HCT116 (cell line): ENCODE measurements around the gene ZNF214. TPM values are rescaled to one million over a fixed set of nuclear protein-coding genes. Genes with fewer than 3 reads are reported as not detected.

Experiments
- ATAC-seq: fragments of 200-7000 bp; cut with Tn5 transposase; 2 replicates; pipeline ENCODE4 v1.9.1; 2020; ENCODE audit warnings: mild to moderate bottlenecking, moderate library complexity
- BruUV-seq: library from RNA; stranded (reverse); fragments of 400-500 nt; replicated peaks from 2 replicates; lab custom pipeline; 2021; lab: Mats Ljungman, UMichigan
- CTCF ChIA-PET: fragments of 300-600 bp; sonication (Branson Sonifier 250); formaldehyde crosslinking; loops from one replicate; lab custom pipeline; 2021; ENCODE audit warnings: antibody characterized with exemption; lab: Charles Lee
- POLR2A ChIA-PET: fragments of 300-600, 350-600 bp; sonication (Branson Sonifier 250); formaldehyde crosslinking; loops from one replicate; lab custom pipeline; 2021; ENCODE audit warnings: antibody characterized with exemption; lab: Charles Lee
- RAD21 ChIA-PET, 2 experiments: fragments of 300-600 bp; sonication (Branson Sonifier 250); formaldehyde crosslinking; loops; one replicate each; lab custom pipeline; 2023; ENCODE audit warnings: low total read pairs in 2 of 2; ENCODE audit not compliant: uncharacterized antibody in 2 of 2, unreplicated experiment in 2 of 2, low non-redundant PET in 1 of 2; lab: Charles Lee
- DNase-seq: peaks from one replicate; pipeline ENCODE4 v3.0.0-alpha.2; 2010; ENCODE audit warnings: low read depth, low spot score
- H2AFZ ChIP-seq: fragments of 200-600 bp; shearing (Covaris generic), sonication (generic); 2 replicates; pipeline ENCODE4 v1.6.1; 2017; ENCODE audit warnings: low read depth, mixed run types, mixed read lengths, antibody characterized with exemption, low read length; ENCODE audit not compliant: poor library complexity, severe bottlenecking
- H3K27ac ChIP-seq: 2 replicates; pipeline ENCODE4 v1.5.1; 2012; ENCODE audit warnings: low read depth, low read length
- H3K27me3 ChIP-seq: fragments of 200-600 bp; sonication (generic); 2 replicates; pipeline ENCODE4 v1.6.1; 2016; ENCODE audit warnings: mixed run types, low read length, mixed read lengths; ENCODE audit not compliant: insufficient read depth
- H3K36me3 ChIP-seq, 2 experiments: fragments of 200-500 bp in 1 of 2; fragments of 200-600 bp in 1 of 2; sonication (Bioruptor generic) in 1 of 2; sonication (generic) in 1 of 2; 2 replicates each; pipeline versions ENCODE4 v1.5.1 to v1.6.1; 2014 to 2016; ENCODE audit warnings: low read length in 2 of 2, inconsistent platforms in 1 of 2, mixed read lengths in 1 of 2, mixed run types in 1 of 2; ENCODE audit not compliant: insufficient read depth in 2 of 2, control insufficient read depth in 1 of 2
- H3K4me1 ChIP-seq, 2 experiments: fragments of 200-600 bp in 1 of 2; sonication (generic) in 1 of 2; 2 replicates each; pipeline versions ENCODE4 v1.5.1 to v1.6.1; 2012 to 2017; ENCODE audit warnings: low read length in 2 of 2, inconsistent platforms in 1 of 2, mild to moderate bottlenecking in 1 of 2, mixed read lengths in 1 of 2, mixed run types in 1 of 2, moderate library complexity in 1 of 2; ENCODE audit not compliant: insufficient read depth in 2 of 2, control insufficient read depth in 1 of 2
- H3K4me2 ChIP-seq: fragments of 200-600 bp; sonication (generic); 2 replicates; pipeline ENCODE4 v1.6.1; 2017; ENCODE audit warnings: mixed run types, low read length, mixed read lengths
- H3K4me3 ChIP-seq, 2 experiments: fragments of 200-600 bp in 1 of 2; sonication (generic) in 1 of 2; replicated peaks in 1 of 2; 2 replicates each; pipeline ENCODE4 v1.5.1; 2011 to 2016; ENCODE audit warnings: low read length in 2 of 2, control low read depth in 1 of 2, low read depth in 1 of 2, mild to moderate bottlenecking in 1 of 2, mixed read lengths in 1 of 2, mixed run types in 1 of 2
- H3K79me2 ChIP-seq: fragments of 200-600 bp; sonication (generic); 2 replicates; pipeline ENCODE4 v1.6.1; 2017; ENCODE audit warnings: mild to moderate bottlenecking, mixed run types, low read length, moderate library complexity, mixed read lengths; ENCODE audit not compliant: insufficient read depth
- H3K9ac ChIP-seq: fragments of 200-600 bp; sonication (generic); 2 replicates; pipeline ENCODE4 v1.6.1; 2016; ENCODE audit warnings: low read length, mixed read lengths
- H3K9me2 ChIP-seq: fragments of 200-600 bp; sonication (generic), shearing (Covaris generic); 2 replicates; pipeline ENCODE4 v1.6.1; 2017; ENCODE audit warnings: mixed run types, mild to moderate bottlenecking, moderate library complexity; ENCODE audit not compliant: insufficient read depth
- H3K9me3 ChIP-seq, 2 experiments: fragments of 200-500 bp in 1 of 2; fragments of 200-600 bp in 1 of 2; sonication (Bioruptor generic) in 1 of 2; sonication (generic) in 1 of 2; 2 replicates each; pipeline ENCODE4 v1.6.1; 2014 to 2017; ENCODE audit warnings: low read length in 2 of 2, mixed read lengths in 2 of 2, inconsistent platforms in 1 of 2, low read depth in 1 of 2, mild to moderate bottlenecking in 1 of 2, mixed run types in 1 of 2, moderate library complexity in 1 of 2; ENCODE audit not compliant: control insufficient read depth in 1 of 2, insufficient read depth in 1 of 2
- H4K20me1 ChIP-seq: fragments of 200-600 bp; sonication (generic), shearing (Covaris generic); 2 replicates; pipeline ENCODE4 v1.6.1; 2017; ENCODE audit warnings: mixed run types, mild to moderate bottlenecking, moderate library complexity; ENCODE audit not compliant: insufficient read depth
- EGR1 ChIP-seq: IDR thresholded peaks from 2 replicates; pipeline ENCODE4 v1.6.1; 2012; ENCODE audit warnings: low read depth
- REST ChIP-seq: IDR thresholded peaks from 2 replicates; pipeline ENCODE4 v1.6.1; 2012; ENCODE audit warnings: low read depth
- SIN3A ChIP-seq: IDR thresholded peaks from 2 replicates; pipeline ENCODE4 v1.6.1; 2012; ENCODE audit warnings: low read depth
- TCF7L2 ChIP-seq: IDR thresholded peaks from 2 replicates; pipeline ENCODE4 v1.7.0; 2011; ENCODE audit warnings: borderline replicate concordance, inconsistent platforms; ENCODE audit not compliant: insufficient read depth, insufficient read length; ENCODE audit errors: extremely low read depth
- YY1 ChIP-seq: IDR thresholded peaks from 2 replicates; pipeline ENCODE4 v1.6.1; 2011; ENCODE audit warnings: low read length, low read depth, moderate library complexity, mild to moderate bottlenecking; ENCODE audit not compliant: insufficient replicate concordance; ENCODE audit errors: extremely low read depth
- intact Hi-C: fragments of 100-400 bp; cut with micrococcal nuclease; formaldehyde crosslinking; loops from 2 replicates; pipeline ENCODE4 v1.10.0; 2022
- total RNA-seq: library from RNA; stranded (reverse); gene quantifications from one replicate; pipeline ENCODE4 v1.2.1, GENCODE V29; 2021; ENCODE audit not compliant: unreplicated experiment
- TF ChIP-seq, protein P1 (sequence below): IDR thresholded peaks from 2 replicates; pipeline ENCODE4 v1.6.1; 2012

The ZNF214 gene
- total RNA-seq, 1 experiment from 2014 or later = 2.1 TPM

DNA sequence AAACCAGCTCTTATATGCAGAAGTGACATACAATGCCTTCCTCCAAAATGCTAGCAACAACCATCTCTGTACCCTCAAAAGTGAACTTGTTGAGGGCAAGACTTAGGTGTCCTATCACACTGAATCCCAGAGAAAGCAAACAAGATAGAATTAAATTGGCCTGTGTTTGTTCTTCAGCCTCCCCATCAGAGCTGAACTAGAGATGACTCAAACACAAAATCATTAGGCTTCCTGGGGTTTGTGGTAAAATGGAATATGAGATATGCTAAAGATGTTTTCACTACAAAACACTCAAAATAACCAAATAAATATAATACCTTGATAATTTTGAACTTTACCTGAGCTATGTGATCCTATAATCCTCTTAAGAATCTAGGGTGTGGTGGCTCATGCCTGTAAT lies 31.6 kb downstream of the ZNF214 start:
- TF ChIP-seq EGR1 = no peak
- TF ChIP-seq, all 23 proteins: peak for 0
- Histone ChIP-seq H3K9me3 (no peaks in the 10 kb centered on the region), H4K20me1 (no peaks in the 10 kb centered on the region), H3K4me3 (no peak overlapping the region), H3K4me1 (peaks cover 0 to 5% of the 10 kb centered on the region in 2 experiments; a peak in 1 of 4 replicates), H3K9me2 (no peaks in the 10 kb centered on the region), H3K36me3 (no peaks in the 10 kb centered on the region), H3K27ac (no peak overlapping the region), H3K27me3 (no peaks in the 10 kb centered on the region), H3K4me2 (no peak overlapping the region), H3K79me2 (no peaks in the 10 kb centered on the region), H2AFZ (no peak overlapping the region), H3K9ac (no peak overlapping the region)
- DNase-seq (no peak), ATAC-seq (no peak)
- BruUV-seq = no TSS peak
- POLR2A ChIA-PET = no interaction called here
- intact Hi-C loops = no loop called here
- CTCF ChIA-PET = no interaction called here
- RAD21 ChIA-PET = no interaction called here

GRCh38 chr11:6986487-6986886 lies 33.7 kb downstream of the ZNF214 start:
- Histone ChIP-seq H2AFZ (no peak overlapping the region), H3K4me1 (no peaks in the 10 kb centered on the region), H3K9me2 (no peaks in the 10 kb centered on the region), H3K4me3 (no peak overlapping the region), H3K36me3 (no peaks in the 10 kb centered on the region), H3K9ac (no peak overlapping the region), H3K4me2 (no peak overlapping the region), H3K27ac (no peak overlapping the region), H3K9me3 (no peaks in the 10 kb centered on the region), H3K27me3 (no peaks in the 10 kb centered on the region), H3K79me2 (no peaks in the 10 kb centered on the region), H4K20me1 (no peaks in the 10 kb centered on the region)
- ChIA-PET RAD21 (no interaction called here), CTCF (no interaction called here), POLR2A (no interaction called here)
- DNase-seq = no peak
- intact Hi-C loops = no loop called here
- no peak for TF ChIP-seq YY1
- no peak for TF ChIP-seq TCF7L2
- TF ChIP-seq REST = no peak
- no peak for TF ChIP-seq SIN3A
- TF ChIP-seq, protein P1, sequence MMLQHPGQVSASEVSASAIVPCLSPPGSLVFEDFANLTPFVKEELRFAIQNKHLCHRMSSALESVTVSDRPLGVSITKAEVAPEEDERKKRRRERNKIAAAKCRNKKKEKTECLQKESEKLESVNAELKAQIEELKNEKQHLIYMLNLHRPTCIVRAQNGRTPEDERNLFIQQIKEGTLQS = no peak
- no peak for ATAC-seq
- BruUV-seq = no TSS peak
